HCT116 (cell line): ENCODE data around the gene KAZN. TPM values are rescaled to one million over a fixed set of nuclear protein-coding genes. Genes with fewer than 3 reads are reported as not detected.

ENCODE experiments used
- ATAC-seq: fragments of 200-7000 bp; cut with Tn5 transposase; 2 replicates; pipeline ENCODE4 v1.9.1; 2020; ENCODE audit warnings: mild to moderate bottlenecking, moderate library complexity
- BruUV-seq: library from RNA; stranded (reverse); fragments of 400-500 nt; replicated peaks from 2 replicates; lab custom pipeline; 2021; lab: Mats Ljungman, UMichigan
- CTCF ChIA-PET: fragments of 300-600 bp; sonication (Branson Sonifier 250); formaldehyde crosslinking; loops from one replicate; lab custom pipeline; 2021; ENCODE audit warnings: antibody characterized with exemption; lab: Charles Lee
- POLR2A ChIA-PET: fragments of 300-600, 350-600 bp; sonication (Branson Sonifier 250); formaldehyde crosslinking; loops from one replicate; lab custom pipeline; 2021; ENCODE audit warnings: antibody characterized with exemption; lab: Charles Lee
- RAD21 ChIA-PET, 2 experiments: fragments of 300-600 bp; sonication (Branson Sonifier 250); formaldehyde crosslinking; loops; one replicate each; lab custom pipeline; 2023; ENCODE audit warnings: low total read pairs in 2 of 2; ENCODE audit not compliant: uncharacterized antibody in 2 of 2, unreplicated experiment in 2 of 2, low non-redundant PET in 1 of 2; lab: Charles Lee
- DNase-seq: peaks from one replicate; pipeline ENCODE4 v3.0.0-alpha.2; 2010; ENCODE audit warnings: low read depth, low spot score
- H2AFZ ChIP-seq: fragments of 200-600 bp; shearing (Covaris generic), sonication (generic); 2 replicates; pipeline ENCODE4 v1.6.1; 2017; ENCODE audit warnings: low read depth, mixed run types, mixed read lengths, antibody characterized with exemption, low read length; ENCODE audit not compliant: poor library complexity, severe bottlenecking
- H3K27ac ChIP-seq: 2 replicates; pipeline ENCODE4 v1.5.1; 2012; ENCODE audit warnings: low read depth, low read length
- H3K27me3 ChIP-seq: fragments of 200-600 bp; sonication (generic); 2 replicates; pipeline ENCODE4 v1.6.1; 2016; ENCODE audit warnings: mixed run types, low read length, mixed read lengths; ENCODE audit not compliant: insufficient read depth
- H3K36me3 ChIP-seq, 2 experiments: fragments of 200-500 bp in 1 of 2; fragments of 200-600 bp in 1 of 2; sonication (Bioruptor generic) in 1 of 2; sonication (generic) in 1 of 2; 2 replicates each; pipeline versions ENCODE4 v1.5.1 to v1.6.1; 2014 to 2016; ENCODE audit warnings: low read length in 2 of 2, inconsistent platforms in 1 of 2, mixed read lengths in 1 of 2, mixed run types in 1 of 2; ENCODE audit not compliant: insufficient read depth in 2 of 2, control insufficient read depth in 1 of 2
- H3K4me1 ChIP-seq, 2 experiments: fragments of 200-600 bp in 1 of 2; sonication (generic) in 1 of 2; 2 replicates each; pipeline versions ENCODE4 v1.5.1 to v1.6.1; 2012 to 2017; ENCODE audit warnings: low read length in 2 of 2, inconsistent platforms in 1 of 2, mild to moderate bottlenecking in 1 of 2, mixed read lengths in 1 of 2, mixed run types in 1 of 2, moderate library complexity in 1 of 2; ENCODE audit not compliant: insufficient read depth in 2 of 2, control insufficient read depth in 1 of 2
- H3K4me2 ChIP-seq: fragments of 200-600 bp; sonication (generic); 2 replicates; pipeline ENCODE4 v1.6.1; 2017; ENCODE audit warnings: mixed run types, low read length, mixed read lengths
- H3K4me3 ChIP-seq, 2 experiments: fragments of 200-600 bp in 1 of 2; sonication (generic) in 1 of 2; replicated peaks in 1 of 2; 2 replicates each; pipeline ENCODE4 v1.5.1; 2011 to 2016; ENCODE audit warnings: low read length in 2 of 2, control low read depth in 1 of 2, low read depth in 1 of 2, mild to moderate bottlenecking in 1 of 2, mixed read lengths in 1 of 2, mixed run types in 1 of 2
- H3K79me2 ChIP-seq: fragments of 200-600 bp; sonication (generic); 2 replicates; pipeline ENCODE4 v1.6.1; 2017; ENCODE audit warnings: mild to moderate bottlenecking, mixed run types, low read length, moderate library complexity, mixed read lengths; ENCODE audit not compliant: insufficient read depth
- H3K9ac ChIP-seq: fragments of 200-600 bp; sonication (generic); 2 replicates; pipeline ENCODE4 v1.6.1; 2016; ENCODE audit warnings: low read length, mixed read lengths
- H3K9me2 ChIP-seq: fragments of 200-600 bp; sonication (generic), shearing (Covaris generic); 2 replicates; pipeline ENCODE4 v1.6.1; 2017; ENCODE audit warnings: mixed run types, mild to moderate bottlenecking, moderate library complexity; ENCODE audit not compliant: insufficient read depth
- H3K9me3 ChIP-seq, 2 experiments: fragments of 200-500 bp in 1 of 2; fragments of 200-600 bp in 1 of 2; sonication (Bioruptor generic) in 1 of 2; sonication (generic) in 1 of 2; 2 replicates each; pipeline ENCODE4 v1.6.1; 2014 to 2017; ENCODE audit warnings: low read length in 2 of 2, mixed read lengths in 2 of 2, inconsistent platforms in 1 of 2, low read depth in 1 of 2, mild to moderate bottlenecking in 1 of 2, mixed run types in 1 of 2, moderate library complexity in 1 of 2; ENCODE audit not compliant: control insufficient read depth in 1 of 2, insufficient read depth in 1 of 2
- H4K20me1 ChIP-seq: fragments of 200-600 bp; sonication (generic), shearing (Covaris generic); 2 replicates; pipeline ENCODE4 v1.6.1; 2017; ENCODE audit warnings: mixed run types, mild to moderate bottlenecking, moderate library complexity; ENCODE audit not compliant: insufficient read depth
- CBX3 ChIP-seq: IDR thresholded peaks from 2 replicates; pipeline ENCODE4 v1.6.1; 2012; ENCODE audit warnings: low read depth
- CEBPB ChIP-seq: IDR thresholded peaks from 2 replicates; pipeline ENCODE4 v1.6.1; 2012; ENCODE audit warnings: low read depth
- EZH2 ChIP-seq: fragments of 200-600 bp; sonication (generic); IDR thresholded peaks from 2 replicates; pipeline ENCODE4 v1.6.1; 2017; ENCODE audit warnings: antibody characterized with exemption, mixed run types
- FOSL1 ChIP-seq: IDR thresholded peaks from 2 replicates; pipeline ENCODE4 v1.6.1; 2012; ENCODE audit warnings: low read depth
- POLR2A ChIP-seq: IDR thresholded peaks from 2 replicates; pipeline ENCODE4 v1.7.0; 2011; ENCODE audit warnings: borderline replicate concordance; ENCODE audit not compliant: insufficient read depth, insufficient read length; ENCODE audit errors: extremely low read depth
- POLR2AphosphoS5 ChIP-seq: IDR thresholded peaks from 2 replicates; pipeline ENCODE4 v1.6.1; 2011; ENCODE audit warnings: mild to moderate bottlenecking, low read depth, low read length, moderate library complexity
- SRF ChIP-seq: IDR thresholded peaks from 2 replicates; pipeline ENCODE4 v1.6.1; 2012; ENCODE audit warnings: low read depth
- TCF7L2 ChIP-seq: IDR thresholded peaks from 2 replicates; pipeline ENCODE4 v1.7.0; 2011; ENCODE audit warnings: borderline replicate concordance, inconsistent platforms; ENCODE audit not compliant: insufficient read depth, insufficient read length; ENCODE audit errors: extremely low read depth
- ZFX ChIP-seq: fragments of 450-650 bp; IDR thresholded peaks from 2 replicates; pipeline ENCODE4 v1.6.1; 2017
- intact Hi-C: fragments of 100-400 bp; cut with micrococcal nuclease; formaldehyde crosslinking; loops from 2 replicates; pipeline ENCODE4 v1.10.0; 2022
- total RNA-seq: library from RNA; stranded (reverse); gene quantifications from one replicate; pipeline ENCODE4 v1.2.1, GENCODE V29; 2021; ENCODE audit not compliant: unreplicated experiment
- TF ChIP-seq, protein P1 (sequence below), 3 experiments: fragments of 200-600 bp in 1 of 3; sonication (generic) in 1 of 3; IDR thresholded peaks in 2 of 3; conservative IDR thresholded peaks in 1 of 3; 2 replicates each; pipeline ENCODE4 v1.5.1; 2012 to 2017; ENCODE audit warnings: low read depth in 2 of 3, low read length in 2 of 3, antibody characterized with exemption in 1 of 3, borderline replicate concordance in 1 of 3, control low read depth in 1 of 3, mild to moderate bottlenecking in 1 of 3, mixed read lengths in 1 of 3, mixed run types in 1 of 3, moderate library complexity in 1 of 3; ENCODE audit not compliant: insufficient read depth in 1 of 3
- TF ChIP-seq, protein P2 (sequence below): IDR thresholded peaks from 2 replicates; pipeline ENCODE4 v1.6.1; 2012
- TF ChIP-seq, protein P3 (sequence below): IDR thresholded peaks from 2 replicates; pipeline ENCODE4 v1.6.1; 2012

The KAZN gene
- total RNA-seq, 1 experiment from 2014 or later = 13.4 TPM

DNA sequence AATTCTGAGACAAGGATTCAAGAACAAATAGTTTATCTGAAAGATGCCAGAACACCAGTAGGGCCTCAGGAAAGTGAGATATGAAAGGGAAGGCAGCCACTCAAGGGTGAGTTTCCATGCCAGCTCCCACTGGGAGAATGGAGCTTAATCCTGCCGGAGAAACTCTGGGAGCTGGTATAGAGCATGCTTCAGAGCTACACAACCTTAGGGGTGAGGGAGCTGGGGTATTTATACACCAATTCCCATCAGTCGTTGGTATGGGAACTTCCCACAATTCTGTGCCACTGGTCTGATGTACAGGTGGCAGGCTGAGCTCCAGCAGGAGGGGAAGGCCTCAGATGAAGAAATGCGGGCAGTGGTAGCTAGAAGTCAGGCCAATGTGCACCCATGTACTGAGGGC is 86.6 kb downstream of the KAZN start:
- no TSS peak for BruUV-seq
- Histone ChIP-seq H3K4me3 (no peak overlapping the region), H4K20me1 (no peaks in the 10 kb centered on the region), H3K79me2 (no peaks in the 10 kb centered on the region), H3K9me2 (no peaks in the 10 kb centered on the region), H3K4me1 (no peaks in the 10 kb centered on the region), H2AFZ (no peak overlapping the region), H3K36me3 (no peaks in the 10 kb centered on the region), H3K4me2 (no peak overlapping the region), H3K9me3 (no peaks in the 10 kb centered on the region), H3K27me3 (peaks cover 33% of the 10 kb centered on the region), H3K27ac (no peak overlapping the region), H3K9ac (no peak overlapping the region)
- ChIA-PET RAD21 (interaction anchor here in 1 of 2 experiments (0.5 kb wide), 1 partner anchor 269 kb away, joined by 3 read pairs; no protein-coding TSS in a partner anchor), CTCF (no interaction called here), POLR2A (no interaction called here)
- TF ChIP-seq, protein P1, sequence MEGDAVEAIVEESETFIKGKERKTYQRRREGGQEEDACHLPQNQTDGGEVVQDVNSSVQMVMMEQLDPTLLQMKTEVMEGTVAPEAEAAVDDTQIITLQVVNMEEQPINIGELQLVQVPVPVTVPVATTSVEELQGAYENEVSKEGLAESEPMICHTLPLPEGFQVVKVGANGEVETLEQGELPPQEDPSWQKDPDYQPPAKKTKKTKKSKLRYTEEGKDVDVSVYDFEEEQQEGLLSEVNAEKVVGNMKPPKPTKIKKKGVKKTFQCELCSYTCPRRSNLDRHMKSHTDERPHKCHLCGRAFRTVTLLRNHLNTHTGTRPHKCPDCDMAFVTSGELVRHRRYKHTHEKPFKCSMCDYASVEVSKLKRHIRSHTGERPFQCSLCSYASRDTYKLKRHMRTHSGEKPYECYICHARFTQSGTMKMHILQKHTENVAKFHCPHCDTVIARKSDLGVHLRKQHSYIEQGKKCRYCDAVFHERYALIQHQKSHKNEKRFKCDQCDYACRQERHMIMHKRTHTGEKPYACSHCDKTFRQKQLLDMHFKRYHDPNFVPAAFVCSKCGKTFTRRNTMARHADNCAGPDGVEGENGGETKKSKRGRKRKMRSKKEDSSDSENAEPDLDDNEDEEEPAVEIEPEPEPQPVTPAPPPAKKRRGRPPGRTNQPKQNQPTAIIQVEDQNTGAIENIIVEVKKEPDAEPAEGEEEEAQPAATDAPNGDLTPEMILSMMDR (IDR thresholded peaks at IDR 0.05 in 2 of 3, conservative IDR thresholded peaks at IDR 0.05 in 1 of 3; ENCODE audit: borderline replicate concordance in 1 of 3, insufficient read depth in 1 of 3, low read depth in 2 of 3, low read length in 2 of 3) = no peak
- no peak for TF ChIP-seq TCF7L2
- intact Hi-C loops = no loop called here
- ATAC-seq (no peak), DNase-seq (no peak)

DNA sequence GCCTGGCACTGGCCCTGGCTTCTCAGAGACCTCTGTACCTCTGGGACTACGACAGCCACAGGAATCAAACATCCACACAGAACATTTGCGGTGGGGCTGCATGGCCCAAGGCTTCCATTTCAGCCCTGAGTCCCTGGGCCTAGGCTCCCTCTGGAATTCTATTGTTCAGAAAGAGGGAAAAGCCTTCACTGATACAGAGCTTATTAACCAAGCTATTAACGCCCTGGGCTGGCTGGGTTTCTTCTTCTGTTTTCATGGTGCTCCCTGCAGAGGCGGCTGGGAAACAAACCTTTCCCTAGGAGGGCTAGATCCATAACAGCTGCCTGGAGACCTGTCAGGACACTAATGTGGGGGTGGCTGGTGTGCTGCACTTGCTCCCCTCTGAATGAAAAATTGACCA is 88.2 kb downstream of the KAZN start:
- Histone ChIP-seq H3K79me2 (no peaks in the 10 kb centered on the region), H3K36me3 (no peaks in the 10 kb centered on the region), H3K27ac (no peak overlapping the region), H3K9me2 (no peaks in the 10 kb centered on the region), H3K27me3 (peaks cover 43% of the 10 kb centered on the region), H3K4me1 (no peaks in the 10 kb centered on the region), H3K9me3 (no peaks in the 10 kb centered on the region), H3K4me2 (no peak overlapping the region), H3K4me3 (no peak overlapping the region), H3K9ac (no peak overlapping the region), H4K20me1 (no peaks in the 10 kb centered on the region), H2AFZ (no peak overlapping the region)
- DNase-seq (no peak), ATAC-seq (no peak)
- TF ChIP-seq SRF (no peak), POLR2AphosphoS5 (no peak), TCF7L2 (no peak), CBX3 (no peak), ZFX (no peak), FOSL1 (no peak), POLR2A (no peak), CEBPB (no peak), EZH2 (no peak)
- TF ChIP-seq, protein P2, sequence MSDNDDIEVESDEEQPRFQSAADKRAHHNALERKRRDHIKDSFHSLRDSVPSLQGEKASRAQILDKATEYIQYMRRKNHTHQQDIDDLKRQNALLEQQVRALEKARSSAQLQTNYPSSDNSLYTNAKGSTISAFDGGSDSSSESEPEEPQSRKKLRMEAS = no peak
- TF ChIP-seq, protein P1 (IDR thresholded peaks at IDR 0.05 in 2 of 3, conservative IDR thresholded peaks at IDR 0.05 in 1 of 3; ENCODE audit: borderline replicate concordance in 1 of 3, insufficient read depth in 1 of 3, low read depth in 2 of 3, low read length in 2 of 3) = no peak
- TF ChIP-seq, protein P3, sequence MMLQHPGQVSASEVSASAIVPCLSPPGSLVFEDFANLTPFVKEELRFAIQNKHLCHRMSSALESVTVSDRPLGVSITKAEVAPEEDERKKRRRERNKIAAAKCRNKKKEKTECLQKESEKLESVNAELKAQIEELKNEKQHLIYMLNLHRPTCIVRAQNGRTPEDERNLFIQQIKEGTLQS = no peak
- POLR2A ChIA-PET = no interaction called here
- RAD21 ChIA-PET = no interaction called here
- CTCF ChIA-PET = no interaction called here
- intact Hi-C loops = no loop called here
- BruUV-seq = no TSS peak
